Fibroblast of the aortic adventitia (primary cell): Measurements from ENCODE around the gene TRAF3. TPM values are rescaled to one million over a fixed set of nuclear protein-coding genes. Genes with fewer than 3 reads are reported as not detected.
"Not testable (repeated sequence)": the region's sequence is repeated elsewhere in the genome, so short reads cannot be mapped to it uniquely, and the experiment has no call there.

Source experiments
- DNase-seq: peaks from one replicate; pipeline ENCODE4 v3.0.0-alpha.2; 2010; ENCODE audit warnings: low read depth
- H3K4me3 ChIP-seq: 2 replicates; pipeline ENCODE4 v1.5.1; 2011; ENCODE audit warnings: low read depth, mild to moderate bottlenecking, control low read depth, low read length, moderate library complexity
- total RNA-seq: library from RNA; depleted of rRNA; stranded (reverse); fragments of >200 nt; gene quantifications from 2 replicates; pipeline ENCODE4 v1.2.3, GENCODE V29; 2012; ENCODE audit warnings: low replicate concordance
- TF ChIP-seq, protein P1 (sequence below): IDR thresholded peaks from 2 replicates; pipeline ENCODE4 v1.5.1; 2011; ENCODE audit warnings: mild to moderate bottlenecking, low read length, control low read depth, inconsistent platforms; ENCODE audit not compliant: insufficient read depth

Gene TRAF3
- total RNA-seq, 1 donor = 19.3 TPM

DNA sequence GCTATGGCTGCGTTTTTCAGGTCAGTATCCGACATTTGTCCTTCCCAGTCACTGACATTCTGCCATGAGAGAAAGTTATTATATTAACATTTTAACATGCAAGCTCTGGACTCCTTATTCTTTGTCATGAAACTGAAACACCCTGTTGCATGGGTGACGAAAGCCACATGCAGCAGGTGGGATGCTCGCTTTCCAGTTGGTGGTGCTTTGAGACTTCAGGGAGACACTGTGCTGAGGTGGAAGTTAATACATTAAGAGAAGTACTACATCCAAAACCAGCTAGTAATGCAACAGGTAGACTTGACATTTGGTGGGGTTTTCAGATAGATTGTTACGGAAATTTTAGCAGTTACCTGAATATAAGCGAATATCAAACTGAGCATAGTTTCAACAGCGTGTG lies 112.4 kb downstream of the TRAF3 start:
- no peak overlapping the region for H3K4me3 ChIP-seq
- TF ChIP-seq, protein P1, sequence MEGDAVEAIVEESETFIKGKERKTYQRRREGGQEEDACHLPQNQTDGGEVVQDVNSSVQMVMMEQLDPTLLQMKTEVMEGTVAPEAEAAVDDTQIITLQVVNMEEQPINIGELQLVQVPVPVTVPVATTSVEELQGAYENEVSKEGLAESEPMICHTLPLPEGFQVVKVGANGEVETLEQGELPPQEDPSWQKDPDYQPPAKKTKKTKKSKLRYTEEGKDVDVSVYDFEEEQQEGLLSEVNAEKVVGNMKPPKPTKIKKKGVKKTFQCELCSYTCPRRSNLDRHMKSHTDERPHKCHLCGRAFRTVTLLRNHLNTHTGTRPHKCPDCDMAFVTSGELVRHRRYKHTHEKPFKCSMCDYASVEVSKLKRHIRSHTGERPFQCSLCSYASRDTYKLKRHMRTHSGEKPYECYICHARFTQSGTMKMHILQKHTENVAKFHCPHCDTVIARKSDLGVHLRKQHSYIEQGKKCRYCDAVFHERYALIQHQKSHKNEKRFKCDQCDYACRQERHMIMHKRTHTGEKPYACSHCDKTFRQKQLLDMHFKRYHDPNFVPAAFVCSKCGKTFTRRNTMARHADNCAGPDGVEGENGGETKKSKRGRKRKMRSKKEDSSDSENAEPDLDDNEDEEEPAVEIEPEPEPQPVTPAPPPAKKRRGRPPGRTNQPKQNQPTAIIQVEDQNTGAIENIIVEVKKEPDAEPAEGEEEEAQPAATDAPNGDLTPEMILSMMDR = no peak
- DNase-seq = no peak

DNA sequence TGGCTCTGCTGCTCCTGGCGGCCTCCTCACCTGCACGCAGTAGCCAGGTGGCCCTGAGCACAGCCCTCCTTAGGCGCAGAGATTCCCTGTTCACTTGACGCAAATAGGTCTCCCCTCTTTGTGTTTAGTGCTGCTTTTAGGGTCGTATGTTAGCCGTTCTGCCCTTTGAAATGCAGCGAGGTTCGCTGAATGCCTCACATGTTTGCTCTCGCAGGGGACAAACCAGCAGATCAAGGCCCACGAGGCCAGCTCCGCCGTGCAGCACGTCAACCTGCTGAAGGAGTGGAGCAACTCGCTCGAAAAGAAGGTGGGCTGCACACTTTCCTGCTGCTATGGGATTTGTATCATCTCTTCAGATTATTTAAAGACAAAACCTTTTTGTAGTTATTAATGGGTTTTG lies 113.9 kb downstream of the TRAF3 start:
- H3K4me3 ChIP-seq = no peak overlapping the region
- DNase-seq = no peak
- TF ChIP-seq, protein P1 = no peak

DNA sequence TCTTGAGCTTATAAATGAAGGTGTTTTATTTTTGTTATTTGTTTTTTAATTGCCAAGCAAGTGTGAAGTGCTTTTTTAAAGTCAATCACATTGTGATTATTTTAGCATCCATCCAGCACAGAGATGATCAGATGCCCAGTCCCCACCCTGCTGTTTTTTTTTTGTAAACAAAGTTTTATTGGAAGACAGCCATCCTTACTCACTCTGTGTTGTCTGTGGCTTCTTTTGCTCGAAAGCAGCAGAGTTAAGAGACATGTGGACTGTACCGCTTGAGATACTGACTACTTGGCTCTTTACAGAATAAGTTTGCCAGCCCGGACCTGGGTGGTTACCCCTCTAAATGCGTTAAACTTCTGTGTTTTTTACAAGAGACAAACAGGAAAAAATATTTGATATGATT lies 114.3 kb downstream of the TRAF3 start:
- DNase-seq = peak; percentile 72
- no peak overlapping the region for H3K4me3 ChIP-seq
- TF ChIP-seq, protein P1 = no peak

DNA sequence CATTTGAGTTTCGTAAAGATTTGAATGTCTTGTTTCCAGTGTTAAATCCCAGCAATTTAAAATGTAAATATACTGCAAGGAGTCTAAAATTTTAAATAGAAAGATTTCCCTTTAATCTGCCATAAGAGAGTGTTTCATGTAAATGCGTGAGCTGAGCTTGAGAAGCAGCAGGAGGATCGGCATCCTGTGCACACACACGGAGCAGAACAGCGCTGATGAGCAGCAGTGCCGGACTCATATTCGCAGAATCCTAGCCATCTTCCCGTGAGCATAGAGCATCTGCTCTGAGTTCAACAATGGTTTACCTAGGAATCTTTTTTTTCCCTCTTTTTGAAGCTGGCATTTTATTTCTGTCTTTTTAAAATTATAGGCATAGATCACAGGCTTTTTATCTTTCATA lies 115.4 kb downstream of the TRAF3 start:
- TF ChIP-seq, protein P1 = no peak
- DNase-seq = no peak
- H3K4me3 ChIP-seq = no peak overlapping the region

DNA sequence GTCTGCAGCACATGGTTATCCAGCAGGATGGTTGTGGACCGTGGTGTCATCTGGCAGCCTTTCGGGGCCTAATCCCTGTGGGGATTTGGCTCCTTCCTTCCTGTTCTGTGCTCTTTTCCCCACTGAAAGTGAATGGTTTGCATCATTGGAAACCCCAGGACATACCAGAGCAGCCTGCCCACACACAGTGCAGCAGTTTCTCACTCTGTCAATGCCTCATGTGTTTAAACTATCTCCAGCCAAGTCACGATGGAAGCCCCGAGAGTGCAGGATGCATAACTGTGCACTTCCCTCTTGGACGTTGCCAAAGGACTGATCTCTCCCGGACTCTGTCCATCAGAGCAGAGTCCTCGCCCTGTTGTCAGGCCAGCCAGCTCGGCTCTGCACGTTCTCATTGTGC lies 116.2 kb downstream of the TRAF3 start:
- TF ChIP-seq, protein P1 = no peak
- DNase-seq = peak; percentile 95
- no peak overlapping the region for H3K4me3 ChIP-seq

DNA sequence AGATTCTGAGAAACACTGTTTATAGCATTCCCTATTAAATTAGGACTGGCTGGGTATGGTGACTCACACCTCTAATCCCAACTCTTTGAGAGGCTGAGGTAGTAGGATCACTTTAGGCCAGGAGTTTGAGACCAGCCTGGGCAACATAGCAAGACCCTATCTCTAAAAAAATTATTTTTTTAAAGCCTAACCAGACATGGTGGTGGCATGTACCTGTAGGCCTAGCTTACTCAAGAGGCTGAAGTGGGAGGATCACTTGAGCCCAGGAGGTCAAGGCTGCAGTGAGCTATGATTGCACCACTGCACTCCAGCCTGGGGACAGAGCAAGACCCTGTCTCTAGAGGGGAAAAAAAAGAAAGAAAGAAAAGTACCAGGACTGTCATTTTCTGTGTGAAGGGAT lies 119.5 kb downstream of the TRAF3 start:
- DNase-seq, H3K4me3 ChIP-seq: not testable (repeated sequence)

DNA sequence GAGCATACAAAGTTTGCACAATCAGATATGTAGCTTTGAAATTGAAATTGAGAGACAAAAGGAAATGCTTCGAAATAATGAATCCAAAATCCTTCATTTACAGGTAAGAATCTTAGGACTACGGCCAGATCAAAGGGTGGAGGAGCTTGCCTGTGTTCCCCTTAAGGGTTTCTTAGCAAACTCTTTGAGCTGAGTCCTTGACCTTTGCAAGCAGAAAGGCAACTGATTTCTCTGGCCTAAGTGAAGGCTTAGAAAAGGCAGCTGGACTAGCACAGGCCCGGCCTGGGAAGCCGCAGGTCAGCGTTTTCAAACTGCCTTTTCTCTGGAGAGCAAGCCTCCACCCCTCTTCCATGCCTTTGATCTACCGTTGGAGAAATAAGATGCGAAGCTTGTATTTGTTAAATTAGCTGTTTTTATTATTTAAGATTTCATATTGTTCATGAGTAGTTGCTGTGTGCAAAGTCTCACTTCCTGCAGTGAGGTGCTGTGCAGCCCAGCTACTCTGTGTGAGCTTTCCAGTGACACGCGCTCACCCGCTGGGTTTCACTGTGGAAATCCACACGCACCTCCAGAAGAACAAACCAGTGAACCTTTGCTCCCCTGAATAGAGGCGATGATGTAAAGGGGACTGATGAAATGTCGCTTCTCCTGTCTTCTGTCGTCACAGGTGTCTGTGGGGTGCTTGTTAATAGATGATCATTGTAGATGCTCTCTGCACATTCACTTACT lies 120.2 kb downstream of the TRAF3 start:
- no peak for DNase-seq

More for the DNA sequence above, 120.2 kb downstream of the TRAF3 start:
- H3K4me3 ChIP-seq = no peak overlapping the region
- TF ChIP-seq, protein P1 = no peak
